Hepatocyte (in vitro differentiated cells): ENCODE data around the gene DNAJC9. TPM values are rescaled to one million over a fixed set of nuclear protein-coding genes. Genes with fewer than 3 reads are reported as not detected.

Source experiments
- DNase-seq: peaks from one replicate; pipeline ENCODE4 v3.0.0-alpha.2; 2016; ENCODE audit warnings: low spot score
- H2AFZ ChIP-seq: fragments of 200-600 bp; sonication (generic); 2 replicates; pipeline ENCODE4 v1.6.0; 2016; ENCODE audit warnings: antibody characterized with exemption, mild to moderate bottlenecking
- H3K27ac ChIP-seq: fragments of 200-600 bp; sonication (generic); 2 replicates; pipeline ENCODE4 v1.5.1; 2016; ENCODE audit warnings: mild to moderate bottlenecking
- H3K27me3 ChIP-seq: fragments of 200-600 bp; sonication (generic); 2 replicates; pipeline ENCODE4 v1.6.1; 2016
- H3K36me3 ChIP-seq: fragments of 200-600 bp; sonication (generic); replicated peaks from 2 replicates; pipeline ENCODE4 v1.5.1; 2016; ENCODE audit warnings: low read depth; ENCODE audit not compliant: insufficient read depth
- H3K4me1 ChIP-seq: fragments of 200-600 bp; sonication (generic); 2 replicates; pipeline ENCODE4 v1.5.1; 2016; ENCODE audit warnings: mild to moderate bottlenecking, moderate library complexity; ENCODE audit not compliant: insufficient read depth
- H3K4me2 ChIP-seq: fragments of 200-600 bp; sonication (generic); 2 replicates; pipeline ENCODE4 v1.6.0; 2016
- H3K4me3 ChIP-seq: fragments of 200-600 bp; sonication (generic); 2 replicates; pipeline ENCODE4 v1.5.1; 2016; ENCODE audit warnings: mild to moderate bottlenecking
- H3K79me2 ChIP-seq: fragments of 200-600 bp; sonication (generic); 2 replicates; pipeline ENCODE4 v1.6.0; 2017; ENCODE audit warnings: mild to moderate bottlenecking
- H3K9me2 ChIP-seq: fragments of 200-600 bp; sonication (generic); replicated peaks from 2 replicates; pipeline ENCODE4 v1.6.0; 2017; ENCODE audit warnings: mild to moderate bottlenecking; ENCODE audit not compliant: insufficient read depth
- H3K9me3 ChIP-seq: fragments of 200-600 bp; sonication (generic); 2 replicates; pipeline ENCODE4 v1.5.1; 2016; ENCODE audit warnings: low read depth, mild to moderate bottlenecking
- H4K20me1 ChIP-seq: fragments of 200-600 bp; sonication (generic); 2 replicates; pipeline ENCODE4 v1.6.0; 2016; ENCODE audit warnings: mild to moderate bottlenecking; ENCODE audit not compliant: insufficient read depth, poor library complexity, severe bottlenecking
- CTCF ChIP-seq: fragments of 200-600 bp; sonication (generic); IDR thresholded peaks from 2 replicates; pipeline ENCODE4 v1.5.1; 2016; ENCODE audit warnings: antibody characterized with exemption, mild to moderate bottlenecking; ENCODE audit not compliant: poor library complexity
- EZH2 ChIP-seq: fragments of 200-600 bp; sonication (generic); IDR thresholded peaks from 2 replicates; pipeline ENCODE4 v1.6.1; 2016; ENCODE audit warnings: antibody characterized with exemption, mild to moderate bottlenecking, borderline replicate concordance
- EZH2phosphoT487 ChIP-seq: fragments of 200-600 bp; sonication (generic); IDR thresholded peaks from one replicate; pipeline ENCODE4 v1.6.1; 2018; ENCODE audit warnings: antibody characterized with exemption, mild to moderate bottlenecking, low read depth, moderate library complexity; ENCODE audit not compliant: unreplicated experiment, severe bottlenecking
- WGBS: methylation state at CpG from one replicate; pipeline ENCODE4 v1.1.6; 2016; ENCODE audit warnings: low lambda C conversion rate; ENCODE audit errors: missing lambda C conversion rate; 5-methylcytosine and 5-hydroxymethylcytosine counted together
- polyA plus RNA-seq: library from polyadenylated mRNA; unstranded; fragments of >200 nt; fragmentation: Nextera tagmentation; extraction: Ambion mirVana; gene quantifications from 2 replicates; pipeline ENCODE4 v1.2.1, GENCODE V29; 2016
- total RNA-seq: library from RNA; depleted of rRNA; stranded (reverse); fragments of >200 nt; gene quantifications from 2 replicates; pipeline ENCODE4 v1.2.3, GENCODE V29; 2014

Gene DNAJC9
- total RNA-seq (24.5 and 27.2 TPM in 2 replicates), polyA plus RNA-seq (16.3 and 17.8 TPM in 2 replicates)

GRCh38 chr10:73246646-73247508 lies at the start of gene DNAJC9:
Gene DNAJC9, minus strand, starts transcription at chr10:73247255. Its CDS starts 66 bp downstream, at chr10:73247189.
- Histone ChIP-seq H3K4me3 (peak within 1 kb of the TSS; percentile 34), H3K27ac (peak within 1 kb of the TSS; percentile 90), H3K4me2 (peak within 1 kb of the TSS; percentile 83), H3K9me2 (no peaks in the 10 kb centered on the region), H3K9me3 (no peaks in the 10 kb centered on the region), H2AFZ (peak within 1 kb of the TSS; percentile 65), H3K4me1 (peaks cover 26% of the 10 kb centered on the region), H3K36me3 (no peaks in the 10 kb centered on the region), H4K20me1 (no peaks in the 10 kb centered on the region), H3K27me3 (no peaks in the 10 kb centered on the region), H3K79me2 (peaks cover 72% of the 10 kb centered on the region)
- WGBS, result under 1% methylated on average over 76 of the region's 78 CpGs
- peak; percentile 96 for DNase-seq
- TF ChIP-seq CTCF (peak; percentile 25), EZH2 (no peak)

- DNase-seq, result no peak
- Histone ChIP-seq H3K4me3 (no peak overlapping the region), H3K79me2 (no peaks in the 10 kb centered on the region), H3K9me3 (no peaks in the 10 kb centered on the region), H3K36me3 (no peaks in the 10 kb centered on the region), H3K4me1 (no peaks in the 10 kb centered on the region), H2AFZ (no peak overlapping the region), H3K27ac (no peak overlapping the region), H4K20me1 (no peaks in the 10 kb centered on the region), H3K27me3 (no peaks in the 10 kb centered on the region), H3K9me2 (no peaks in the 10 kb centered on the region), H3K4me2 (no peak overlapping the region)
- 65% methylated on average over 3 of the region's 3 CpGs for WGBS
- no peak for TF ChIP-seq EZH2
- no peak for TF ChIP-seq EZH2phosphoT487
- no peak for TF ChIP-seq CTCF
These were observed 46.4 kb upstream of the DNAJC9 start for GRCh38 chr10:73293461-73293860.

GRCh38 chr10:73289958-73290357 lies 42.9 kb upstream of the DNAJC9 start:
- no peak for DNase-seq
- no peak overlapping the region for H3K4me3 ChIP-seq
- no peaks in the 10 kb centered on the region for H3K36me3 ChIP-seq
- H4K20me1 ChIP-seq, result no peaks in the 10 kb centered on the region
- no peak overlapping the region for H2AFZ ChIP-seq
- H3K4me2 ChIP-seq, result no peak overlapping the region
- no peaks in the 10 kb centered on the region for H3K9me3 ChIP-seq
- H3K27ac ChIP-seq, result no peak overlapping the region
- no peaks in the 10 kb centered on the region for H3K4me1 ChIP-seq
- no peak for TF ChIP-seq EZH2phosphoT487
- no peak for TF ChIP-seq CTCF
- TF ChIP-seq EZH2, result no peak
- no peaks in the 10 kb centered on the region for H3K79me2 ChIP-seq
- 95% methylated on average over 1 of the region's 1 CpG for WGBS
- H3K9me2 ChIP-seq, result no peaks in the 10 kb centered on the region
- H3K27me3 ChIP-seq, result no peaks in the 10 kb centered on the region
